Glutamatergic neuron (in vitro differentiated cells): ENCODE results near the gene PTER. TPM values are rescaled to one million over a fixed set of nuclear protein-coding genes. Genes with fewer than 3 reads are reported as not detected.
A peak's percentile ranks its signal among the peaks of the same experiment; 100 is the strongest.

Source experiments
- DNase-seq: peaks from one replicate; pipeline ENCODE4 v3.0.0; 2022
- H3K27ac Mint-ChIP-seq: one replicate; pipeline ENCODE4 v1.8.0; 2020; ENCODE audit warnings: mild to moderate bottlenecking, mixed read lengths, inconsistent platforms; ENCODE audit not compliant: unreplicated experiment
- H3K27me3 Mint-ChIP-seq: one replicate; pipeline ENCODE4 v1.8.0; 2020; ENCODE audit warnings: mild to moderate bottlenecking, moderate library complexity, mixed read lengths, inconsistent platforms; ENCODE audit not compliant: unreplicated experiment
- H3K36me3 Mint-ChIP-seq: one replicate; pipeline ENCODE4 v1.8.0; 2020; ENCODE audit warnings: mild to moderate bottlenecking, mixed read lengths, inconsistent platforms; ENCODE audit not compliant: unreplicated experiment
- H3K4me1 Mint-ChIP-seq: one replicate; pipeline ENCODE4 v1.8.0; 2020; ENCODE audit warnings: mild to moderate bottlenecking, low read depth, mixed read lengths, inconsistent platforms; ENCODE audit not compliant: unreplicated experiment
- H3K4me3 Mint-ChIP-seq: one replicate; pipeline ENCODE4 v1.8.0; 2020; ENCODE audit warnings: mild to moderate bottlenecking, mixed read lengths, inconsistent platforms; ENCODE audit not compliant: unreplicated experiment
- H3K9me3 Mint-ChIP-seq: one replicate; pipeline ENCODE4 v1.8.0; 2020; ENCODE audit warnings: mild to moderate bottlenecking, moderate library complexity, mixed read lengths, inconsistent platforms; ENCODE audit not compliant: unreplicated experiment
- CTCF ChIP-seq: fragments of 200-600 bp; sonication (generic); IDR thresholded peaks from one replicate; pipeline ENCODE4 v1.5.0; 2021; ENCODE audit not compliant: partially characterized antibody, unreplicated experiment
- total RNA-seq: library from RNA; stranded (reverse); fragmentation: NEBNext Ultra II Directional; extraction: Animal tissue kit (Norgen Biotek cat#: 25700); gene quantifications from one replicate; pipeline ENCODE4 v1.2.1, GENCODE V29; 2021; ENCODE audit not compliant: unreplicated experiment

The PTER gene
- total RNA-seq, 1 donor from 2014 or later: 1.3 TPM

DNA sequence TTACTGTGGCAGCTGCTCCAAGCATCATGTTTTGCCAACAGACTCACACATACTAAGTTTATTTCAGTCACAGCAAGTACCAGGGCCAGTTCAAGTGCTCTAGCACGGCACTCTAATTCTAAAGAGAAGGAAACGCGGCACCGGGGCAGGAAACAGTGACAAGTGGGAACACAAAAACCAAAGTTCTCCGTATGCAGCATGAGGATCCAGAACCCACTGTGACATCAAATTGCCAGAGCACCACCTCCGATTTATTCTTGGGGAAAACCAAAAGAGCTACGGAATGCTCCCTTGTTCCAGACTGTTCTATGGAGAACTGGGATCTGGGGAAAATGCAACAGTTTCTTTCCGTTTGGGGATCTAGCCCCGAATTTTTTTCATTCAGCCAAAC lies 448 bp upstream of the PTER start:
- no peak for DNase-seq
- peak overlapping the region; percentile 93 for H3K4me3 Mint-ChIP-seq
- H3K4me1 Mint-ChIP-seq: peaks cover 2% of the 10 kb centered on the region
- TF ChIP-seq CTCF: no peak
- H3K36me3 Mint-ChIP-seq: no peaks in the 10 kb centered on the region
- no peaks in the 10 kb centered on the region for H3K27me3 Mint-ChIP-seq
- H3K9me3 Mint-ChIP-seq: no peaks in the 10 kb centered on the region
- no peak overlapping the region for H3K27ac Mint-ChIP-seq

- TF ChIP-seq CTCF: no peak
- H3K27me3 Mint-ChIP-seq: no peaks in the 10 kb centered on the region
- no peaks in the 10 kb centered on the region for H3K9me3 Mint-ChIP-seq
- peaks cover 6% of the 10 kb centered on the region for H3K4me1 Mint-ChIP-seq
- DNase-seq: no peak
- no peaks in the 10 kb centered on the region for H3K36me3 Mint-ChIP-seq
- peak overlapping the region; percentile 93 for H3K4me3 Mint-ChIP-seq
- no peak overlapping the region for H3K27ac Mint-ChIP-seq
Measured at GRCh38 chr10:16437540-16437894, 707 bp downstream of the PTER start.

- H3K27ac Mint-ChIP-seq: no peak overlapping the region
- H3K4me3 Mint-ChIP-seq: no peak overlapping the region
- H3K9me3 Mint-ChIP-seq: no peaks in the 10 kb centered on the region
- H3K4me1 Mint-ChIP-seq: peaks cover 6% of the 10 kb centered on the region
- DNase-seq: no peak
- no peaks in the 10 kb centered on the region for H3K36me3 Mint-ChIP-seq
- no peak for TF ChIP-seq CTCF
- no peaks in the 10 kb centered on the region for H3K27me3 Mint-ChIP-seq
Measured at GRCh38 chr10:16439295-16439694, 2.5 kb downstream of the PTER start.

DNA sequence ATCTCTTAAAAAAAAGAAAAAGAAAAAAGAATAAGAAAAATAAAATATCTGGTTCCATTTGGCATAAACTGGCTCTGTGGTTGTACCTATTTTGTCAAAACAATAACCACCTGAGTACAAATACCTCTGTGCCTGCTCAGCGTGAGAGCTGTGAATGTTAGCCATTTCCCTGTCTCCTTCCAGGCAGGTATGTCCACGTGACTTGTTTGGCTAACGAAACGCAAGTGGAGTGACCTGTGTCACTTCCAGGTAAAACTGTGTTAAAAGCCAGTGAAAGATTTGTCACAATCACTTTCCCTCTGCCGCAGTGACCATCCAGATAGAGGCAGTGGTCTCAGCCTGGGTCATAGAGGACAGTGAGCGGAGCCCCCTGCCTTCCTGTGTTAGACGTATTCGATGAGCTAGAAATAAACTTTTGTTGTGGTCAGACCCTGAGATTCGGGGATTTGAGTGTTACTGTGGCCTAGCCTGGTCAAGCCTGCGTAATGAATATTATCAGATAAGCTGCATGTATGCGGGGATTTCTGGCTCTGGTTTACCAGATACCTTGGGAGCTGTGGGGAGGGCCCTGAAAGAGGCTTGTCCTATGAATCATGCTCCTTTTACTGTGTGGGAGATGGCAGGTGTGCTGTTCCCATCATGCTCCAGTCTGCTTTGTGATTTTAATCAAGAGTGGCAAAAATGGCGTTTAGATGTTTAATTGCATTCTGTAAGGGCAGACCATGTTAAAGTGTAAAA lies 3.8 kb downstream of the PTER start:
- H3K27me3 Mint-ChIP-seq: no peaks in the 10 kb centered on the region
- H3K9me3 Mint-ChIP-seq: no peaks in the 10 kb centered on the region
- no peak for TF ChIP-seq CTCF
- no peaks in the 10 kb centered on the region for H3K36me3 Mint-ChIP-seq
- no peak for DNase-seq
- H3K27ac Mint-ChIP-seq: no peak overlapping the region
- no peak overlapping the region for H3K4me3 Mint-ChIP-seq
- H3K4me1 Mint-ChIP-seq: peaks cover 6% of the 10 kb centered on the region

DNA sequence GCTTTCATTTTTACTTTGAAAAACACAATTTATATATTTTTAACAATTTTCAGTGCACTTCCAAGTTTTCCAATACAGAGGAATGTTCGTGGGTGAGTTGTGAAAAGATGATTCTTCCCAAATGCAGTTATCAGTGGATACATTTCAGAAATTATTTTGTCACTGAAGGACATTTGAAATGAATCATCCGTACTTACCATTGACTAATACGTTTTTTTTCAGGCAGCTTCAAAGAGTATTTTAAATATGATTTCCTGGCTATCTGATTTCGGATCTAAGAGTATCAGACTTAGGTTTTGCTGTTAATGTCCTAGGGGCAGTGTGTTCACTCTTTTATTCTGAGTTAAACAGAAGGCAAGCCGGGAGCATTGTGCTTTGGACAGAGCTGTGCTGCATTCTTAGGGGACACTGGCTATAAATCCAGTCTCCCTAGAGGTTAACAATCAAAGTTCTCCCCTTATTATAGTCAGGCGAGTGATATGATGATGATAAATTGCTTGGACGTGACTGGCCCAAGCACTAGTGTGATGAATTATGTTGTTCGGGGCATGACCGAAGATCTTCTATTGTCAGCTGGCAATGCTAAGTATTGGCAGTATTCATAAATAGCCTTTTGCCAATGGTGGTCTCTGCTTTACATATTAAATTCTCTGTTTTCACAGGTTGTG lies 4.5 kb downstream of the PTER start:
- TF ChIP-seq CTCF: no peak
- Mint-ChIP-seq H3K36me3 (no peaks in the 10 kb centered on the region), H3K27ac (no peak overlapping the region), H3K4me3 (no peak overlapping the region), H3K9me3 (no peaks in the 10 kb centered on the region), H3K27me3 (no peaks in the 10 kb centered on the region), H3K4me1 (peaks cover 6% of the 10 kb centered on the region)
- no peak for DNase-seq
